ENCODE results near the gene ELL. TPM values are rescaled to one million over a fixed set of nuclear protein-coding genes. Genes with fewer than 3 reads are reported as not detected.

ELL gene
- total and polyA plus RNA-seq, 2 donors = 6.8 to 14.3 TPM

DNA sequence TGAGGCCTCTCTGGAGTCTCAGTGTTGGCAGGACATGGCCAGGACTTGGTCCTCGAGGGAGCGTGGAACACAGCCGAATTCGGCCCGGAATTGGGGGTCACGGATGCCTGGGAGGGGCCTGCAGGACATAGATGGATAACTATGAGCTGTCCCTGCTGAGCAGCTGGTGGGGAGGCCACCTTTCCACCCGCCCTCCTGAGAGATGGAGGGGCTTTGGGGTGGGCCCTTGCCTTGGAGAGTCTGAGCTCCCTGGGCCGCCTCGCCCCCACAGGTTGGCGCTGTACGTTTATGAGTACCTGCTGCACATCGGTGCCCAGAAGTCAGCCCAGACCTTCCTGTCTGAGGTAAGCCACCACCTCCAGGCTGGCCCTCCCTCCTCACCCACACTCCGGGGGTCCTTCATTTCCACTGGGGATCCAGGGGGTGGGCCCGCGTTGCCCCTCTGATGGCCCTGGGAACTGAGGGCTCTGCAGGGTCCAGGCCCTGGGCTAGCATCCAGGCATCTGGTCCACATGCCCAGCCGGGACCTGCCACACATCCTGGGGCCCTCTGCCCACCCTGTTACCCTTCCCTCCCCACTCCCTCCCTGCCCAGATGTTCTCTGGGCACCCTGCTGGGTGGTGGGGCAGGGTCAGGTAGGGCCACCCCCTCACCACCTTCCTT is 94.7 kb downstream of the ELL start:
- H3K4me3 ChIP-seq (ENCODE audit: low read length in 2 of 2) = no peak overlapping the region
- H3K9me3 ChIP-seq (ENCODE audit: control insufficient read depth in 2 of 2, insufficient read depth in 1 of 2, low read length in 1 of 2) = no peaks in the 10 kb centered on the region
- no peak for DNase-seq (ENCODE audit: low read depth in 6 of 9, low spot score in 9 of 9)
- H3K27ac ChIP-seq (ENCODE audit: low read depth in 1 of 2, low read length in 1 of 2) = no peak overlapping the region
- H3K27me3 ChIP-seq (ENCODE audit: control insufficient read depth in 2 of 2, insufficient read depth in 1 of 2, low read length in 1 of 2) = no peaks in the 10 kb centered on the region
- WGBS = 94% methylated on average over 16 of the region's 16 CpGs
- peaks cover 5 to 10% of the 10 kb centered on the region in 2 donors for H3K36me3 ChIP-seq (ENCODE audit: control insufficient read depth in 2 of 2, insufficient read depth in 2 of 2, low read length in 1 of 2)
- peaks cover 21 to 78% of the 10 kb centered on the region in 2 donors for H3K4me1 ChIP-seq (ENCODE audit: control insufficient read depth in 2 of 2, insufficient read depth in 2 of 2, low read length in 2 of 2)

- Histone ChIP-seq H3K4me3 (ENCODE audit: low read length in 2 of 2) (no peak overlapping the region), H3K27me3 (ENCODE audit: control insufficient read depth in 2 of 2, insufficient read depth in 1 of 2, low read length in 1 of 2) (no peaks in the 10 kb centered on the region), H3K27ac (ENCODE audit: low read depth in 1 of 2, low read length in 1 of 2) (no peak overlapping the region), H3K9me3 (ENCODE audit: control insufficient read depth in 2 of 2, insufficient read depth in 1 of 2, low read length in 1 of 2) (no peaks in the 10 kb centered on the region), H3K36me3 (ENCODE audit: control insufficient read depth in 2 of 2, insufficient read depth in 2 of 2, low read length in 1 of 2) (peaks cover 1 to 4% of the 10 kb centered on the region in 2 donors), H3K4me1 (ENCODE audit: control insufficient read depth in 2 of 2, insufficient read depth in 2 of 2, low read length in 2 of 2) (peaks cover 22 to 81% of the 10 kb centered on the region in 2 donors)
- no peak for DNase-seq (ENCODE audit: low read depth in 6 of 9, low spot score in 9 of 9)
- whole genome bisulfite sequencing = 96% methylated on average over 8 of the region's 8 CpGs
Measured at GRCh38 chr19:18426416-18426767, 95.5 kb downstream of the ELL start.

- H3K4me3 ChIP-seq (ENCODE audit: low read length in 2 of 2) = no peak overlapping the region
- peaks cover 0 to 4% of the 10 kb centered on the region in 2 donors for H3K36me3 ChIP-seq (ENCODE audit: control insufficient read depth in 2 of 2, insufficient read depth in 2 of 2, low read length in 1 of 2)
- no peaks in the 10 kb centered on the region for H3K27me3 ChIP-seq (ENCODE audit: control insufficient read depth in 2 of 2, insufficient read depth in 1 of 2, low read length in 1 of 2)
- DNase-seq (ENCODE audit: low read depth in 6 of 9, low spot score in 9 of 9) = no peak
- H3K4me1 ChIP-seq (ENCODE audit: control insufficient read depth in 2 of 2, insufficient read depth in 2 of 2, low read length in 2 of 2) = peaks cover 22 to 86% of the 10 kb centered on the region in 2 donors
- no peak overlapping the region for H3K27ac ChIP-seq (ENCODE audit: low read depth in 1 of 2, low read length in 1 of 2)
- 87% methylated on average over 18 of the region's 18 CpGs for WGBS
- no peaks in the 10 kb centered on the region for H3K9me3 ChIP-seq (ENCODE audit: control insufficient read depth in 2 of 2, insufficient read depth in 1 of 2, low read length in 1 of 2)
Measured at GRCh38 chr19:18425515-18426415, 96.1 kb downstream of the ELL start.

DNA sequence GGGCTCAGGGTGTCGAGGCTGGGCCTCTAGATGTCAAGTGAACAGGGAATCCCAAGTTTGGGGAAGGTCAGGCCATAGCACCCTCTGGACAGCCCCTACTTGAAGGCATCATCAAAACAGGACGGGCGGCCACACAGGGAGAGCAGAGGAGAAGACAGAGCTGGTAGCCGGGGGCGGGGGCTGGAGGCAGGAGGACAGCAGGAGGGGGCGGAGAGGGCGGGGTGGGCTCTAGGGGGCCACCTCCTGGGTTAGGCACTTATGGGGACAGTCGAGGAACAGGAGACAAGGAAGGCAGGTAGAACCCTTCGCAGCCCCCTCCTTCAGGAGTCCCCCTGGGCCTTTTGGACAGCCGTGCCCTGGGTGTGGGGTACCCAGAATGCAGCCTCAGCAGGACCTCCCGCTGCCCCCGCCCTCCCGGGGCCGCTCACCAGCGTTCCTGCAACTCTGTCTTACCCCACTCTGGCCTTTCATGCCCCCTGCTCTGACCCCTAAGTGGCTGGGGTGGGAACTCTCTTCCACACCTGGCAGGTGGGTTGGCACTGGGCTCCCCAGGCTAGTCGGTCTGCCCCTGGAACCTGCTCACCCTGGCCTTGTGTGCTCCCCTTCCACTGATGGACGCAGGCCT is 96.9 kb downstream of the ELL start:
- no peaks in the 10 kb centered on the region for H3K36me3 ChIP-seq (ENCODE audit: control insufficient read depth in 2 of 2, insufficient read depth in 2 of 2, low read length in 1 of 2)
- H3K27ac ChIP-seq (ENCODE audit: low read depth in 1 of 2, low read length in 1 of 2) = peak overlapping the region in 1 of 2 donors; percentile 20
- H3K27me3 ChIP-seq (ENCODE audit: control insufficient read depth in 2 of 2, insufficient read depth in 1 of 2, low read length in 1 of 2) = peaks cover 0 to 3% of the 10 kb centered on the region in 2 donors
- H3K4me1 ChIP-seq (ENCODE audit: control insufficient read depth in 2 of 2, insufficient read depth in 2 of 2, low read length in 2 of 2) = peaks cover 28 to 86% of the 10 kb centered on the region in 2 donors
- 94% methylated on average over 17 of the region's 17 CpGs for WGBS
- no peak overlapping the region for H3K4me3 ChIP-seq (ENCODE audit: low read length in 2 of 2)
- DNase-seq (ENCODE audit: low read depth in 6 of 9, low spot score in 9 of 9) = no peak
- no peaks in the 10 kb centered on the region for H3K9me3 ChIP-seq (ENCODE audit: control insufficient read depth in 2 of 2, insufficient read depth in 1 of 2, low read length in 1 of 2)

GRCh38 chr19:18424122-18424889 is 97.6 kb downstream of the ELL start:
- Histone ChIP-seq H3K27ac (ENCODE audit: low read depth in 1 of 2, low read length in 1 of 2) (peak overlapping the region in 1 of 2 donors; percentile 20), H3K4me1 (ENCODE audit: control insufficient read depth in 2 of 2, insufficient read depth in 2 of 2, low read length in 2 of 2) (peaks cover 26 to 81% of the 10 kb centered on the region in 2 donors), H3K27me3 (ENCODE audit: control insufficient read depth in 2 of 2, insufficient read depth in 1 of 2, low read length in 1 of 2) (peaks cover 0 to 5% of the 10 kb centered on the region in 2 donors), H3K36me3 (ENCODE audit: control insufficient read depth in 2 of 2, insufficient read depth in 2 of 2, low read length in 1 of 2) (no peaks in the 10 kb centered on the region), H3K9me3 (ENCODE audit: control insufficient read depth in 2 of 2, insufficient read depth in 1 of 2, low read length in 1 of 2) (no peaks in the 10 kb centered on the region), H3K4me3 (ENCODE audit: low read length in 2 of 2) (no peak overlapping the region)
- DNase-seq (ENCODE audit: low read depth in 6 of 9, low spot score in 9 of 9) = peak in 1 of 9 donors; percentile 60
- 66% methylated on average over 22 of the region's 22 CpGs for WGBS

DNA sequence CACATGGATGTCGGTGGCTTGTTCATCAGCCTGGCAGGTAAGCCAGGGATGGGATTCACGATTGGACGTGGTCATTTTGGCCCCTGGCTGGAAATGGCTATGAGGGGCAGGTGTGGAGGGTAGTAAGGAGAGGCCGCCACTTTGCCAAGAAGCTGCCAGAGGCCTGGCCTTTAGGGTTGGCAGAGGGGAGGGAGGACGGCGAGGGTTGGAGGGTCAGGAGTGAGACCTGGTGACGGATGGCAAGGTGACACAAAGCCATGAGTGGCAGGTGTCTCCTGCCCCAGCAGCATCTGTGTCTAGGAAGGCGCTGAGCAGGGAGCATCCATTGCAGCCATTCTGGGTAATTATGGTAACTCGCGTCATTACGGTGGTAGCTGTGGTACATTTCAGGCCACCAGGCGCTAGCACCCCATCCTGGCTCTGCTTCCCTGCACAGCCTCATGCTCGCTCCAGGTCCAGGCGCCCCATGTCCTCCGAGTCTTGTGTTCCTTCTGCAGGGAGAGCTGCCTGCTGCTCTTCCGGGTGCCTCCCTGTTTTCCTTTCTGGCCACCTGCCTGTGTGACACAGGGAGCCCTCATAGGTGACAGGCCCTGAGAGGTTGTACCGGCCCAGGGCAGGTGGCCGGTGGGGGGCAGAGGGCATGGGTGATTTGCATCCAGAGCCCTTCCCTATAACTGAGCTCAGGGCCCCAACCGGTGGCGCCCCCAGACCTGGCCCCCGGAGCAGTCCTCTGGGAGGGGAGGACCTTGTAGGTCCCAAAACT is 98.4 kb downstream of the ELL start:
- WGBS = 96% methylated on average over 21 of the region's 21 CpGs
- Histone ChIP-seq H3K27me3 (ENCODE audit: control insufficient read depth in 2 of 2, insufficient read depth in 1 of 2, low read length in 1 of 2) (peaks cover 4 to 11% of the 10 kb centered on the region in 2 donors), H3K36me3 (ENCODE audit: control insufficient read depth in 2 of 2, insufficient read depth in 2 of 2, low read length in 1 of 2) (no peaks in the 10 kb centered on the region), H3K4me3 (ENCODE audit: low read length in 2 of 2) (no peak overlapping the region), H3K27ac (ENCODE audit: low read depth in 1 of 2, low read length in 1 of 2) (no peak overlapping the region), H3K4me1 (ENCODE audit: control insufficient read depth in 2 of 2, insufficient read depth in 2 of 2, low read length in 2 of 2) (peaks cover 28 to 80% of the 10 kb centered on the region in 2 donors), H3K9me3 (ENCODE audit: control insufficient read depth in 2 of 2, insufficient read depth in 1 of 2, low read length in 1 of 2) (peaks cover 0 to 4% of the 10 kb centered on the region in 2 donors)
- DNase-seq (ENCODE audit: low read depth in 6 of 9, low spot score in 9 of 9) = no peak

DNA sequence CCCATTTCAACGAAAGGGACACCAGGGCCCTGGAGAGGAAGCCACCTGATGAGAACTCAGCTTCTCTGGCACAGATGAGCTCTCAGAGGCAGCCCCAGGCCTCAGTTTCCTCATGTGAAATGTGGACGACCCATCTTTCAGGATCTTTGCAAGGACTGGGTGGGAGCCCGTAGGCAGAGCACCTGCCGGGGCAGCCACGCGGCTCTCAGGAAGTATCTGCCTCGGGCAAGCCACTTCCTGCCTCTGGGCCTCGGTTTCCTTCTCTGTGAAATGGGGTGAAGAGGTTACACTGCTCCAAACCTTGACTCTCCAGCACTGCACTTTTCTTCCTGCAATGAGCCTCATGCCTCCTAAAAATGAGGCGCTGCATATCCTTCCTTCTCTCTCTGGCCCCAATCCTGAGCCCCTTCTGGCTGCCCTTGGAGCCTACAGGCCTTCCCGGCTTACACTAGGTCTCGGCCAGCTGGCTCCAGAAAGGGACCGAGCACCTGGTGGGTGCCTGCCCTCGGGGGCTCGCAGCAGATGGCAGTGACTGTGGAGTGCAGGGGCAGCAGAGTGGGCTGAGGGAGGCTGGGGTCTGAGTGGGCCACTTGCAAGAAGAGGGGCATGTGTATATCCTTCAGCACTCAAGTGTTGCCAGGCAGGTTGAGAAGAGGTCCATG is 99.2 kb downstream of the ELL start:
- peak in 1 of 9 donors; percentile 45 for DNase-seq (ENCODE audit: low read depth in 6 of 9, low spot score in 9 of 9)
- H3K4me1 ChIP-seq (ENCODE audit: control insufficient read depth in 2 of 2, insufficient read depth in 2 of 2, low read length in 2 of 2) = peaks cover 32 to 82% of the 10 kb centered on the region in 2 donors

More for the DNA sequence above, 99.2 kb downstream of the ELL start:
- H3K27ac ChIP-seq (ENCODE audit: low read depth in 1 of 2, low read length in 1 of 2) = no peak overlapping the region
- H3K27me3 ChIP-seq (ENCODE audit: control insufficient read depth in 2 of 2, insufficient read depth in 1 of 2, low read length in 1 of 2) = peaks cover 12 to 19% of the 10 kb centered on the region in 2 donors
- H3K4me3 ChIP-seq (ENCODE audit: low read length in 2 of 2) = no peak overlapping the region
- no peaks in the 10 kb centered on the region for H3K36me3 ChIP-seq (ENCODE audit: control insufficient read depth in 2 of 2, insufficient read depth in 2 of 2, low read length in 1 of 2)
- 58% methylated on average over 14 of the region's 14 CpGs for WGBS
- peaks cover 0 to 4% of the 10 kb centered on the region in 2 donors for H3K9me3 ChIP-seq (ENCODE audit: control insufficient read depth in 2 of 2, insufficient read depth in 1 of 2, low read length in 1 of 2)
